Stimulated activated CD8-positive, alpha-beta memory T cell treated with anti-CD3 and anti-CD28 coated beads, Interleukin-2, amount 100 ng/mL, for 48 hours (primary cell): ENCODE data around the gene ETFB.
"Not testable (repeated sequence)": the region's sequence is repeated elsewhere in the genome, so short reads cannot be mapped to it uniquely, and the experiment has no call there.

ENCODE experiments used
- DNase-seq, 2 donors: peaks; one replicate each; pipeline ENCODE4 v3.0.0-alpha.2; 2020; ENCODE audit warnings: low read depth in 2 of 2

ETFB gene

GRCh38 chr19:51365965-51366388 is at the start of gene ETFB:
Gene ETFB (minus strand): TSS chr19:51366388. CDS start chr19:51366326, 62 bp downstream.
- DNase-seq, result no peak

GRCh38 chr19:51415187-51415586 is 49.0 kb upstream of the ETFB start:
- no peak for DNase-seq

- no peak for DNase-seq
These were observed 45.0 kb upstream of the ETFB start for GRCh38 chr19:51410950-51411748.

- DNase-seq, result no peak
These were observed 41.4 kb upstream of the ETFB start for GRCh38 chr19:51407511-51408131.

GRCh38 chr19:51402117-51402516 is 35.9 kb upstream of the ETFB start:
- no peak for DNase-seq

- DNase-seq, result not testable (repeated sequence)
These were observed 33.7 kb upstream of the ETFB start for GRCh38 chr19:51399936-51400335.

- no peak for DNase-seq
These were observed 33.0 kb upstream of the ETFB start for GRCh38 chr19:51399231-51399630.

- DNase-seq, result no peak
These were observed 32.0 kb upstream of the ETFB start for GRCh38 chr19:51398096-51398704.

- DNase-seq, result not testable (repeated sequence)
These were observed 31.3 kb upstream of the ETFB start for GRCh38 chr19:51397453-51397852.

- DNase-seq, result no peak
These were observed 30.0 kb upstream of the ETFB start for GRCh38 chr19:51396175-51396574.

- peak; percentile 93 to 96 for DNase-seq
These were observed 28.1 kb upstream of the ETFB start for GRCh38 chr19:51394050-51394836.

- DNase-seq, result no peak
These were observed 26.5 kb upstream of the ETFB start for GRCh38 chr19:51392701-51393100.

GRCh38 chr19:51391073-51391611 is 25.0 kb upstream of the ETFB start:
- DNase-seq, result no peak

GRCh38 chr19:51389143-51389542 is 23.0 kb upstream of the ETFB start:
- DNase-seq, result no peak

GRCh38 chr19:51387924-51388389 is 21.8 kb upstream of the ETFB start, which contains the start of gene LIM2:
Gene LIM2 (minus strand): TSS chr19:51387974. CDS start chr19:51387443, 531 bp downstream.
- DNase-seq, result no peak

- no peak for DNase-seq
These were observed 20.8 kb upstream of the ETFB start for GRCh38 chr19:51386882-51387520.

- no peak for DNase-seq
These were observed 15.8 kb upstream of the ETFB start for GRCh38 chr19:51382004-51382403.

GRCh38 chr19:51380379-51380778 is 14.2 kb upstream of the ETFB start:
- no peak for DNase-seq

- DNase-seq, result no peak
These were observed 11.2 kb upstream of the ETFB start for GRCh38 chr19:51377422-51377821.

GRCh38 chr19:51375504-51376221 is 9.5 kb upstream of the ETFB start:
- DNase-seq, result no peak
